Activated CD4-positive, alpha-beta T cell treated with anti-CD3 and anti-CD28 coated beads, Interleukin-2, amount 10 ng/mL, durations not matched to agents 7 days and 5 days (primary cell): ENCODE data around the gene MYO5C. TPM values are rescaled to one million over a fixed set of nuclear protein-coding genes. Genes with fewer than 3 reads are reported as not detected.
A peak's percentile ranks its signal among the peaks of the same experiment; 100 is the strongest.
"Not testable (repeated sequence)": the region's sequence is repeated elsewhere in the genome, so short reads cannot be mapped to it uniquely, and the experiment has no call there.

Experiments
- CTCF ChIA-PET: fragments of 350-600 bp; sonication (Branson Sonifier 250); formaldehyde crosslinking; loops from one replicate; lab custom pipeline; 2021; ENCODE audit warnings: antibody characterized with exemption; lab: Charles Lee
- POLR2A ChIA-PET: fragments of 350-600 bp; sonication (Branson Sonifier 250); formaldehyde crosslinking; loops from one replicate; lab custom pipeline; 2021; ENCODE audit warnings: antibody characterized with exemption; lab: Charles Lee
- DNase-seq: peaks from one replicate; pipeline ENCODE4 v3.0.0-alpha.2; 2020
- H3K27ac Mint-ChIP-seq: one replicate; pipeline ENCODE4 v1.8.0; 2021; ENCODE audit warnings: mild to moderate bottlenecking, moderate library complexity, mixed read lengths
- H3K27me3 Mint-ChIP-seq: one replicate; pipeline ENCODE4 v1.8.0; 2021; ENCODE audit warnings: mixed read lengths
- H3K36me3 Mint-ChIP-seq: one replicate; pipeline ENCODE4 v1.8.0; 2021; ENCODE audit warnings: low read depth, mixed read lengths
- H3K4me1 Mint-ChIP-seq: one replicate; pipeline ENCODE4 v1.8.0; 2021; ENCODE audit warnings: mixed read lengths
- H3K4me3 Mint-ChIP-seq: one replicate; pipeline ENCODE4 v1.8.0; 2021; ENCODE audit warnings: mild to moderate bottlenecking, moderate library complexity, mixed read lengths
- H3K9me3 Mint-ChIP-seq: one replicate; pipeline ENCODE4 v1.8.0; 2021; ENCODE audit warnings: mixed read lengths
- total RNA-seq, 2 experiments: library from RNA; stranded (reverse); gene quantifications; one replicate each; pipeline ENCODE4 v1.2.3, GENCODE V29; 2021

Gene MYO5C
- total RNA-seq, 2 experiments from 2014 or later = 2.4 to 2.8 TPM

- no peaks in the 10 kb centered on the region for H3K27me3 Mint-ChIP-seq
- ChIA-PET POLR2A (no interaction called here), CTCF (interaction anchor here (1.2 to 1.4 kb wide), 3 partner anchors 24 to 33 kb away, joined by 3 to 5 read pairs (median 3); no protein-coding TSS in a partner anchor)
- peaks cover 2% of the 10 kb centered on the region for H3K9me3 Mint-ChIP-seq
- H3K4me1 Mint-ChIP-seq = peaks cover 15% of the 10 kb centered on the region
- no peak for DNase-seq
- no peaks in the 10 kb centered on the region for H3K36me3 Mint-ChIP-seq
- no peak overlapping the region for H3K4me3 Mint-ChIP-seq
- H3K27ac Mint-ChIP-seq = no peak overlapping the region
These were observed 110.9 kb downstream of the MYO5C start for GRCh38 chr15:52184721-52185120.

GRCh38 chr15:52183562-52184173 is 111.9 kb downstream of the MYO5C start:
- CTCF ChIA-PET = interaction anchor here (0.8 to 2.5 kb wide), 8 partner anchors 10 to 212 kb away, joined by 3 to 10 read pairs (median 4); partner anchors contain the start of gene LEO1
- Mint-ChIP-seq H3K9me3 (peaks cover 2% of the 10 kb centered on the region), H3K4me3 (no peak overlapping the region), H3K27me3 (no peaks in the 10 kb centered on the region), H3K36me3 (no peaks in the 10 kb centered on the region), H3K27ac (no peak overlapping the region), H3K4me1 (peaks cover 18% of the 10 kb centered on the region)
- peak; percentile 25 for DNase-seq
- POLR2A ChIA-PET = no interaction called here

GRCh38 chr15:52181938-52182780 is 113.4 kb downstream of the MYO5C start:
- POLR2A ChIA-PET = interaction anchor here (0.5 to 0.6 kb wide), 2 partner anchors 12 to 207 kb away, joined by 3 read pairs; no protein-coding TSS in a partner anchor
- Mint-ChIP-seq H3K36me3 (no peaks in the 10 kb centered on the region), H3K4me3 (no peak overlapping the region), H3K27ac (no peak overlapping the region), H3K9me3 (peaks cover 2% of the 10 kb centered on the region), H3K27me3 (no peaks in the 10 kb centered on the region), H3K4me1 (peaks cover 32% of the 10 kb centered on the region)
- no peak for DNase-seq
- CTCF ChIA-PET = interaction anchor here (1.2 to 2.5 kb wide), 2 partner anchors 26 to 45 kb away, joined by 4 to 10 read pairs; no protein-coding TSS in a partner anchor

- H3K4me3 Mint-ChIP-seq = peak overlapping the region; percentile 79
- peaks cover 36% of the 10 kb centered on the region for H3K4me1 Mint-ChIP-seq
- H3K9me3 Mint-ChIP-seq = peaks cover 2% of the 10 kb centered on the region
- ChIA-PET CTCF (interaction anchor here (1.5 kb wide), 1 partner anchor 98 kb away, joined by 3 read pairs; no protein-coding TSS in a partner anchor), POLR2A (no interaction called here)
- peak overlapping the region; percentile 95 for H3K27ac Mint-ChIP-seq
- no peaks in the 10 kb centered on the region for H3K27me3 Mint-ChIP-seq
- peaks cover 4% of the 10 kb centered on the region for H3K36me3 Mint-ChIP-seq
- no peak for DNase-seq
These were observed 114.7 kb downstream of the MYO5C start for GRCh38 chr15:52180851-52181450.

GRCh38 chr15:52180196-52180835 is 115.3 kb downstream of the MYO5C start:
- Mint-ChIP-seq H3K4me3 (peak overlapping the region; percentile 79), H3K27ac (peak overlapping the region; percentile 95), H3K9me3 (peaks cover 2% of the 10 kb centered on the region), H3K27me3 (no peaks in the 10 kb centered on the region), H3K4me1 (peaks cover 36% of the 10 kb centered on the region), H3K36me3 (peaks cover 4% of the 10 kb centered on the region)
- ChIA-PET POLR2A (no interaction called here), CTCF (interaction anchor here (1.5 kb wide), 2 partner anchors 34 to 97 kb away, joined by 3 read pairs; no protein-coding TSS in a partner anchor)
- DNase-seq = peak; percentile 58

GRCh38 chr15:52179278-52180195 is 116.1 kb downstream of the MYO5C start:
- Mint-ChIP-seq H3K27ac (peak overlapping the region; percentile 96), H3K27me3 (no peaks in the 10 kb centered on the region), H3K36me3 (peaks cover 4% of the 10 kb centered on the region), H3K9me3 (peaks cover 2% of the 10 kb centered on the region), H3K4me3 (peak overlapping the region; percentile 83), H3K4me1 (peaks cover 36% of the 10 kb centered on the region)
- POLR2A ChIA-PET = interaction anchor here (0.6 to 1.0 kb wide), 2 partner anchors 10 to 142 kb away, joined by 3 to 4 read pairs; no protein-coding TSS in a partner anchor
- CTCF ChIA-PET = interaction anchor here (0.7 to 1.5 kb wide), 7 partner anchors 9 to 96 kb away, joined by 3 to 6 read pairs (median 3); no protein-coding TSS in a partner anchor
- DNase-seq = peak; percentile 91

- no peak for DNase-seq
- Mint-ChIP-seq H3K27ac (peak overlapping the region; percentile 96), H3K36me3 (peaks cover 4% of the 10 kb centered on the region), H3K9me3 (peaks cover 2% of the 10 kb centered on the region), H3K4me1 (peaks cover 37% of the 10 kb centered on the region), H3K27me3 (no peaks in the 10 kb centered on the region), H3K4me3 (peak overlapping the region; percentile 83)
- CTCF ChIA-PET = interaction anchor here (0.7 to 1.5 kb wide), 7 partner anchors 8 to 198 kb away, joined by 3 to 6 read pairs (median 3); no protein-coding TSS in a partner anchor
- POLR2A ChIA-PET = interaction anchor here (0.6 to 1.0 kb wide), 2 partner anchors 9 to 142 kb away, joined by 3 to 4 read pairs; no protein-coding TSS in a partner anchor
These were observed 116.8 kb downstream of the MYO5C start for GRCh38 chr15:52178765-52179164.

GRCh38 chr15:52172869-52173268 is 122.7 kb downstream of the MYO5C start:
- Mint-ChIP-seq H3K27me3 (no peaks in the 10 kb centered on the region), H3K36me3 (peaks cover 11% of the 10 kb centered on the region), H3K4me1 (peaks cover 28% of the 10 kb centered on the region), H3K4me3 (no peak overlapping the region), H3K9me3 (no peaks in the 10 kb centered on the region), H3K27ac (no peak overlapping the region)
- ChIA-PET POLR2A (no interaction called here), CTCF (interaction anchor here (0.9 to 1.6 kb wide), 5 partner anchors 36 to 188 kb away, joined by 3 to 5 read pairs (median 3); no protein-coding TSS in a partner anchor)
- no peak for DNase-seq

- POLR2A ChIA-PET = no interaction called here
- no peak for DNase-seq
- H3K36me3 Mint-ChIP-seq = peaks cover 11% of the 10 kb centered on the region
- no peak overlapping the region for H3K4me3 Mint-ChIP-seq
- CTCF ChIA-PET = interaction anchor here (1.2 to 1.8 kb wide), 3 partner anchors 13 to 187 kb away, joined by 3 to 6 read pairs (median 3); no protein-coding TSS in a partner anchor
- no peaks in the 10 kb centered on the region for H3K9me3 Mint-ChIP-seq
- no peaks in the 10 kb centered on the region for H3K27me3 Mint-ChIP-seq
- peaks cover 23% of the 10 kb centered on the region for H3K4me1 Mint-ChIP-seq
- no peak overlapping the region for H3K27ac Mint-ChIP-seq
These were observed 123.8 kb downstream of the MYO5C start for GRCh38 chr15:52171807-52172206.

- CTCF ChIA-PET = interaction anchor here (0.7 to 1.8 kb wide), 4 partner anchors 12 to 186 kb away, joined by 3 to 6 read pairs (median 3); no protein-coding TSS in a partner anchor
- Mint-ChIP-seq H3K27me3 (no peaks in the 10 kb centered on the region), H3K36me3 (peaks cover 7% of the 10 kb centered on the region), H3K27ac (no peak overlapping the region), H3K9me3 (no peaks in the 10 kb centered on the region), H3K4me1 (peaks cover 22% of the 10 kb centered on the region), H3K4me3 (no peak overlapping the region)
- peak; percentile 32 for DNase-seq
- POLR2A ChIA-PET = no interaction called here
These were observed 124.2 kb downstream of the MYO5C start for GRCh38 chr15:52171386-52171785.

- not testable (repeated sequence) for DNase-seq, H3K36me3 Mint-ChIP-seq, H3K27me3 Mint-ChIP-seq, H3K9me3 Mint-ChIP-seq, H3K4me3 Mint-ChIP-seq, H3K27ac Mint-ChIP-seq
- ChIA-PET POLR2A (interaction anchor here (0.7 to 1.2 kb wide), 2 partner anchors 9 to 13 kb away, joined by 3 read pairs; no protein-coding TSS in a partner anchor), CTCF (interaction anchor here (1.2 to 1.8 kb wide), 2 partner anchors 9 to 11 kb away, joined by 3 to 6 read pairs; no protein-coding TSS in a partner anchor)
- peaks cover 23% of the 10 kb centered on the region for H3K4me1 Mint-ChIP-seq
These were observed 125.4 kb downstream of the MYO5C start for GRCh38 chr15:52170199-52170598.
